IMR-90 (cell line): ENCODE measurements around the gene EML4. TPM values are rescaled to one million over a fixed set of nuclear protein-coding genes. Genes with fewer than 3 reads are reported as not detected.

Experiments used
- ATAC-seq: fragments of 200-7000 bp; cut with Tn5 transposase; 2 replicates; pipeline ENCODE4 v1.9.1; 2020; ENCODE audit warnings: low read depth, mild to moderate bottlenecking, moderate library complexity
- BruUV-seq: library from RNA; stranded (reverse); fragments of 400-500 nt; replicated peaks from 2 replicates; lab custom pipeline; 2021; lab: Mats Ljungman, UMichigan
- CTCF ChIA-PET: fragments of 300-600 bp; formaldehyde crosslinking; extraction: SDS; loops from one replicate; lab custom pipeline; 2021; ENCODE audit warnings: antibody characterized with exemption; lab: Yijun Ruan, JAX
- POLR2A ChIA-PET: fragments of 300-600 bp; sonication (Branson Sonifier 250); formaldehyde crosslinking; loops from one replicate; lab custom pipeline; 2022; ENCODE audit warnings: antibody characterized with exemption; ENCODE audit not compliant: unreplicated experiment; lab: Charles Lee
- DNase-seq: peaks from one replicate; pipeline ENCODE4 v3.0.0; 2013
- H2AFZ ChIP-seq: replicated peaks from 2 replicates; pipeline ENCODE3; 2013; ENCODE audit warnings: low read length, mild to moderate bottlenecking; ENCODE audit not compliant: poor library complexity
- H2AK5ac ChIP-seq: 2 replicates; pipeline ENCODE4 v1.6.1; 2013; ENCODE audit warnings: low read depth, low read length, inconsistent platforms
- H2AK9ac ChIP-seq: replicated peaks from 2 replicates; pipeline ENCODE3; 2013; ENCODE audit warnings: mild to moderate bottlenecking, low read depth, low read length, moderate library complexity; ENCODE audit not compliant: poor library complexity
- H2BK120ac ChIP-seq: 2 replicates; pipeline ENCODE4 v1.6.1; 2013; ENCODE audit warnings: low read depth, low read length, inconsistent platforms
- H2BK15ac ChIP-seq: 3 replicates; pipeline ENCODE4 v1.6.1; 2013; ENCODE audit warnings: low read depth, low read length, inconsistent platforms
- H2BK20ac ChIP-seq: 2 replicates; pipeline ENCODE4 v1.6.1; 2013; ENCODE audit warnings: low read depth, mild to moderate bottlenecking, inconsistent platforms, low read length, moderate library complexity
- H2BK5ac ChIP-seq: 2 replicates; pipeline ENCODE4 v1.6.1; 2013; ENCODE audit warnings: mild to moderate bottlenecking, low read depth, low read length, inconsistent platforms; ENCODE audit not compliant: poor library complexity, severe bottlenecking
- H3K14ac ChIP-seq: replicated peaks from 2 replicates; pipeline ENCODE4 v1.6.1; 2013; ENCODE audit warnings: low read depth, low read length, inconsistent platforms
- H3K18ac ChIP-seq: 2 replicates; pipeline ENCODE4 v1.6.1; 2013; ENCODE audit warnings: low read depth, low read length, control low read depth
- H3K23ac ChIP-seq: 2 replicates; pipeline ENCODE4 v1.6.1; 2013; ENCODE audit warnings: low read depth, low read length, inconsistent platforms
- H3K27ac ChIP-seq: 2 replicates; pipeline ENCODE4 v1.5.1; 2013; ENCODE audit warnings: mild to moderate bottlenecking, control low read depth, low read length; ENCODE audit not compliant: insufficient read depth
- H3K27me3 ChIP-seq: 2 replicates; pipeline ENCODE4 v1.6.1; 2013; ENCODE audit warnings: low read length; ENCODE audit not compliant: control insufficient read depth, insufficient read depth
- H3K36me3 ChIP-seq: 2 replicates; pipeline ENCODE4 v1.6.1; 2013; ENCODE audit warnings: low read length, mixed read lengths; ENCODE audit not compliant: control insufficient read depth, insufficient read depth
- H3K4ac ChIP-seq: 2 replicates; pipeline ENCODE4 v1.6.1; 2013; ENCODE audit warnings: low read depth, low read length, inconsistent platforms
- H3K4me1 ChIP-seq: 2 replicates; pipeline ENCODE4 v1.6.1; 2013; ENCODE audit warnings: low read length, mixed read lengths; ENCODE audit not compliant: control insufficient read depth, insufficient read depth
- H3K4me2 ChIP-seq: 2 replicates; pipeline ENCODE4 v1.6.1; 2013; ENCODE audit warnings: low read depth, mild to moderate bottlenecking, control low read depth, low read length, moderate library complexity
- H3K4me3 ChIP-seq: 2 replicates; pipeline ENCODE4 v1.5.1; 2013; ENCODE audit warnings: low read depth, mild to moderate bottlenecking, control low read depth, low read length, moderate library complexity; ENCODE audit not compliant: insufficient read depth
- H3K56ac ChIP-seq: 2 replicates; pipeline ENCODE4 v1.6.1; 2013; ENCODE audit warnings: low read length, inconsistent platforms; ENCODE audit not compliant: insufficient read depth; ENCODE audit errors: extremely low read depth
- H3K79me1 ChIP-seq, 2 experiments: 2 replicates each; pipeline ENCODE4 v1.6.1; 2013; ENCODE audit warnings: low read length in 2 of 2, inconsistent platforms in 1 of 2, low read depth in 1 of 2
- H3K9ac ChIP-seq: 2 replicates; pipeline ENCODE4 v1.6.1; 2013; ENCODE audit warnings: low read depth, low read length, control low read depth
- H3K9me1 ChIP-seq: 2 replicates; pipeline ENCODE4 v1.6.1; 2013; ENCODE audit warnings: low read length, inconsistent platforms; ENCODE audit not compliant: insufficient read depth
- H3K9me3 ChIP-seq: 2 replicates; pipeline ENCODE4 v1.6.1; 2013; ENCODE audit warnings: low read length; ENCODE audit not compliant: control insufficient read depth, insufficient read depth
- H4K20me1 ChIP-seq: 2 replicates; pipeline ENCODE4 v1.6.1; 2013; ENCODE audit warnings: low read length, inconsistent platforms; ENCODE audit not compliant: insufficient read depth
- H4K5ac ChIP-seq: 2 replicates; pipeline ENCODE4 v1.6.1; 2013; ENCODE audit warnings: mild to moderate bottlenecking, low read depth, low read length, control low read depth
- H4K8ac ChIP-seq, 2 experiments: 2 replicates each; pipeline ENCODE4 v1.6.1; 2013; ENCODE audit warnings: low read depth in 2 of 2, low read length in 2 of 2, control low read depth in 1 of 2, inconsistent platforms in 1 of 2
- H4K91ac ChIP-seq: 2 replicates; pipeline ENCODE4 v1.6.1; 2013; ENCODE audit warnings: low read depth, low read length, inconsistent platforms; ENCODE audit not compliant: insufficient read depth
- BHLHE40 ChIP-seq: fragments of 150-350 bp; IDR thresholded peaks from 2 replicates; pipeline ENCODE4 v1.6.1; 2016; ENCODE audit warnings: mild to moderate bottlenecking, low read depth, low read length
- CEBPB ChIP-seq: IDR thresholded peaks from 2 replicates; pipeline ENCODE4 v1.6.1; 2012; ENCODE audit warnings: low read depth, low read length, improper control_type of control experiment
- CHD1 ChIP-seq: IDR thresholded peaks from 2 replicates; pipeline ENCODE4 v1.6.1; 2012; ENCODE audit warnings: low read depth, low read length, improper control_type of control experiment
- ELK1 ChIP-seq: fragments of 150-350 bp; IDR thresholded peaks from 2 replicates; pipeline ENCODE4 v1.6.1; 2016; ENCODE audit warnings: low read depth, mild to moderate bottlenecking, low read length, moderate library complexity, borderline replicate concordance
- MAFK ChIP-seq: IDR thresholded peaks from 2 replicates; pipeline ENCODE4 v1.6.1; 2012; ENCODE audit warnings: low read depth, low read length, improper control_type of control experiment
- MAZ ChIP-seq: IDR thresholded peaks from 2 replicates; pipeline ENCODE4 v1.6.1; 2012; ENCODE audit warnings: low read depth, mild to moderate bottlenecking, low read length, improper control_type of control experiment, moderate library complexity, borderline replicate concordance
- MXI1 ChIP-seq: IDR thresholded peaks from 2 replicates; pipeline ENCODE4 v1.6.1; 2012; ENCODE audit warnings: low read depth, mild to moderate bottlenecking, low read length, moderate library complexity, borderline replicate concordance
- NFE2L2 ChIP-seq: fragments of 150-350 bp; IDR thresholded peaks from 2 replicates; pipeline ENCODE4 v1.6.1; 2016; ENCODE audit warnings: low read depth, mild to moderate bottlenecking, low read length
- POLR2A ChIP-seq: IDR thresholded peaks from 2 replicates; pipeline ENCODE4 v1.6.1; 2012; ENCODE audit warnings: mild to moderate bottlenecking, low read depth, low read length
- RAD21 ChIP-seq: IDR thresholded peaks from 2 replicates; pipeline ENCODE4 v1.6.1; 2012; ENCODE audit warnings: low read length, improper control_type of control experiment
- RFX5 ChIP-seq: IDR thresholded peaks from 2 replicates; pipeline ENCODE4 v1.8.0; 2012; ENCODE audit warnings: low read depth, mild to moderate bottlenecking, low read length, moderate library complexity
- SMC3 ChIP-seq: fragments of 150-350 bp; IDR thresholded peaks from 2 replicates; pipeline ENCODE4 v1.6.1; 2016; ENCODE audit warnings: low read depth, mild to moderate bottlenecking, antibody characterized with exemption, low read length, moderate library complexity
- USF2 ChIP-seq: fragments of 150-350 bp; IDR thresholded peaks from 2 replicates; pipeline ENCODE4 v1.6.1; 2017; ENCODE audit warnings: mild to moderate bottlenecking, antibody characterized with exemption, low read length, low read depth
- WGBS, 2 experiments: methylation state at CpG; one replicate each; pipeline versions ENCODE4 v1.1.5 to v1.1.7; 2013; ENCODE audit warnings: missing lambda C conversion rate in 2 of 2; ENCODE audit not compliant: insufficient read length in 1 of 2; ENCODE audit errors: extremely low coverage in 2 of 2; 5-methylcytosine and 5-hydroxymethylcytosine counted together
- dilution Hi-C: fragments of 300-500 bp; cut with HindIII; formaldehyde crosslinking; loops from one replicate; pipeline ENCODE4 v1.14.3; 2018; ENCODE audit warnings: low sequenced_read_pairs; ENCODE audit not compliant: unreplicated experiment
- in situ Hi-C: fragments of 300-500 bp; cut with MboI; formaldehyde crosslinking; loops from 3 replicates; pipeline ENCODE4 v1.14.3; 2019; ENCODE audit warnings: low sequenced_read_pairs, inconsistent platforms, mixed read lengths
- intact Hi-C: fragments of 100-400 bp; cut with micrococcal nuclease; formaldehyde crosslinking; loops from 2 replicates; pipeline ENCODE4 v1.10.0; 2022
- polyA plus RNA-seq, 3 experiments: library from polyadenylated mRNA; depleted of rRNA; stranded (reverse); fragments of >200 nt; gene quantifications; 2 replicates each; pipeline ENCODE4 v1.2.3, GENCODE V29; 2012; ENCODE audit warnings: low replicate concordance in 1 of 3
- total RNA-seq: library from RNA; depleted of rRNA; stranded (reverse); fragments of >200 nt; gene quantifications from 2 replicates; pipeline ENCODE4 v1.2.3, GENCODE V29; 2012
- TF ChIP-seq, protein P1 (sequence below): conservative IDR thresholded peaks from 2 replicates; pipeline ENCODE4 v1.5.1; 2012; ENCODE audit warnings: mild to moderate bottlenecking, low read depth, low read length, improper control_type of control experiment

The EML4 gene
- total and polyA plus RNA-seq, 2 of the 4 experiments (the other 2 are of a cell fraction), result 29.7 to 73.7 TPM

GRCh38 chr2:42164971-42165370 is 4.2 kb upstream of the EML4 start:
- 0 out of 2 replicates have a peak, but pooled peaks cover 7% of the 10 kb centered on the region for H3K9me1 ChIP-seq
- intact Hi-C loops, result no loop called here
- peaks cover 8% of the 10 kb centered on the region for H3K4me1 ChIP-seq
- H3K23ac ChIP-seq, result no peak overlapping the region
- H3K27ac ChIP-seq, result no peak overlapping the region
- BruUV-seq, result no TSS peak
- no peak overlapping the region for H4K5ac ChIP-seq
- WGBS, 2 experiments, result no CpG with 5 or more reads among the region's 1 CpG
- in situ Hi-C loops, result no loop called here
- H3K4me2 ChIP-seq, result no peak overlapping the region
- H2BK120ac ChIP-seq, result no peak overlapping the region
- no peaks in the 10 kb centered on the region for H3K36me3 ChIP-seq
- H2BK5ac ChIP-seq, result no peak overlapping the region
- H3K56ac ChIP-seq, result no peak overlapping the region
- H3K14ac ChIP-seq, result no peak overlapping the region
- no peak overlapping the region for H3K4ac ChIP-seq
- POLR2A ChIA-PET, result no interaction called here
- H2AK9ac ChIP-seq, result no peak overlapping the region
- no peak overlapping the region for H2BK20ac ChIP-seq
- DNase-seq (no peak), ATAC-seq (no peak)
- no peak overlapping the region for H3K4me3 ChIP-seq
- TF ChIP-seq RAD21 (no peak), NFE2L2 (no peak), MXI1 (no peak), ELK1 (no peak), POLR2A (no peak), MAZ (no peak), RFX5 (no peak), CEBPB (no peak), CHD1 (no peak), SMC3 (no peak), MAFK (no peak), BHLHE40 (no peak), USF2 (no peak)
- TF ChIP-seq, protein P1, sequence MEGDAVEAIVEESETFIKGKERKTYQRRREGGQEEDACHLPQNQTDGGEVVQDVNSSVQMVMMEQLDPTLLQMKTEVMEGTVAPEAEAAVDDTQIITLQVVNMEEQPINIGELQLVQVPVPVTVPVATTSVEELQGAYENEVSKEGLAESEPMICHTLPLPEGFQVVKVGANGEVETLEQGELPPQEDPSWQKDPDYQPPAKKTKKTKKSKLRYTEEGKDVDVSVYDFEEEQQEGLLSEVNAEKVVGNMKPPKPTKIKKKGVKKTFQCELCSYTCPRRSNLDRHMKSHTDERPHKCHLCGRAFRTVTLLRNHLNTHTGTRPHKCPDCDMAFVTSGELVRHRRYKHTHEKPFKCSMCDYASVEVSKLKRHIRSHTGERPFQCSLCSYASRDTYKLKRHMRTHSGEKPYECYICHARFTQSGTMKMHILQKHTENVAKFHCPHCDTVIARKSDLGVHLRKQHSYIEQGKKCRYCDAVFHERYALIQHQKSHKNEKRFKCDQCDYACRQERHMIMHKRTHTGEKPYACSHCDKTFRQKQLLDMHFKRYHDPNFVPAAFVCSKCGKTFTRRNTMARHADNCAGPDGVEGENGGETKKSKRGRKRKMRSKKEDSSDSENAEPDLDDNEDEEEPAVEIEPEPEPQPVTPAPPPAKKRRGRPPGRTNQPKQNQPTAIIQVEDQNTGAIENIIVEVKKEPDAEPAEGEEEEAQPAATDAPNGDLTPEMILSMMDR, result no peak
- no peaks in the 10 kb centered on the region for H3K27me3 ChIP-seq
- H2AK5ac ChIP-seq, result no peak overlapping the region
- H3K18ac ChIP-seq, result no peak overlapping the region
- CTCF ChIA-PET, result no interaction called here
- H3K9me3 ChIP-seq, result no peaks in the 10 kb centered on the region
- H3K9ac ChIP-seq, result no peak overlapping the region
- no peak overlapping the region for H2BK15ac ChIP-seq
- no peak overlapping the region for H4K8ac ChIP-seq
- dilution Hi-C loops, result no loop called here
- no peak overlapping the region for H2AFZ ChIP-seq
- H4K20me1 ChIP-seq, result peaks cover 4% of the 10 kb centered on the region
- H4K91ac ChIP-seq, result no peak overlapping the region
- peaks cover 0 to 7% of the 10 kb centered on the region in 2 experiments; a peak in 3 of 4 replicates for H3K79me1 ChIP-seq
